Measurements from ENCODE around the gene ADSS1.

DNA sequence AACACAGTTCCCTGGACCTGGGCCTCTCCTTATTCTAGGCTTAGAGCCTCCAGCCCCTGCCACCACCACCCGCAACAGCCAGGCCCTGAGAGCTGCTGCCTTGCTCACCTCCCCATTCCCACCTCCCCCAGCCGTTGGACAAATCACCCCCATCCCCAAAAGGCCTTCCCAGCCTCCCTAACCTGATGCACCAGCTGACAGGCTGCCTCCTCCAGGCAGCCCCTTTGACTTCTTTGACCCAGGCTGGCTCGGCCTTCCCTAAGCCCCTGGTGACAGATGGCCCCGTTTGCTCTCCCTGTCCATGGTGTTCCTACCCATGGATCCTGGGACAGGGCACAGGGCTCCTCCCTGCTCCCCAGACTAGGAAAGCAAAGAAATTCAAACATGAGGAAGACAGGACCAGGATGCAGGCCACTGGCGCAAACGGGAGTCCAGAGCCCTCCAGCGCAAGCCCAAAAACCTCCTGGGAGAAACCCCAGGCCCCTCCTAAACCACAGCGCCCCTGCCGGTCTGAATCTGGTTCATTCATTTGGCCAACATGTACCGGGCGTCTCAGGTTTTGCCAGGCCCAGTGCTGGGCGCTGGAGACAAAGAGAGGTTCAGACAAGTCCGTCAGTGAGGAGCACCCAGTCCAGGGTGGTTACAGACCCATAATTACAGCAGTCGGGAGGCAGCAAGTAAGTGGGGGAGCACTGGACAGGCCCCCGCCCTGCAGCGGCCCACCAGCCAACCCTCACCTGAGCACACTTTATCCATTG is 69.1 kb downstream of the ADSS1 start:
- no peak for TF ChIP-seq CTCF (IDR thresholded peaks at IDR 0.05)
- TF ChIP-seq POLR2A (IDR thresholded peaks at IDR 0.05) = no peak

Data from esophagus squamous epithelium (tissue), 4 donors.